IMR-90 (cell line): ENCODE data around the gene FZD7. TPM values are rescaled to one million over a fixed set of nuclear protein-coding genes. Genes with fewer than 3 reads are reported as not detected.

Experiments
- ATAC-seq: fragments of 200-7000 bp; cut with Tn5 transposase; 2 replicates; pipeline ENCODE4 v1.9.1; 2020; ENCODE audit warnings: low read depth, mild to moderate bottlenecking, moderate library complexity
- BruUV-seq: library from RNA; stranded (reverse); fragments of 400-500 nt; replicated peaks from 2 replicates; lab custom pipeline; 2021; lab: Mats Ljungman, UMichigan
- CTCF ChIA-PET: fragments of 300-600 bp; formaldehyde crosslinking; extraction: SDS; loops from one replicate; lab custom pipeline; 2021; ENCODE audit warnings: antibody characterized with exemption; lab: Yijun Ruan, JAX
- POLR2A ChIA-PET: fragments of 300-600 bp; sonication (Branson Sonifier 250); formaldehyde crosslinking; loops from one replicate; lab custom pipeline; 2022; ENCODE audit warnings: antibody characterized with exemption; ENCODE audit not compliant: unreplicated experiment; lab: Charles Lee
- DNase-seq: peaks from one replicate; pipeline ENCODE4 v3.0.0; 2013
- H2AFZ ChIP-seq: replicated peaks from 2 replicates; pipeline ENCODE3; 2013; ENCODE audit warnings: low read length, mild to moderate bottlenecking; ENCODE audit not compliant: poor library complexity
- H2AK5ac ChIP-seq: 2 replicates; pipeline ENCODE4 v1.6.1; 2013; ENCODE audit warnings: low read depth, low read length, inconsistent platforms
- H2AK9ac ChIP-seq: replicated peaks from 2 replicates; pipeline ENCODE3; 2013; ENCODE audit warnings: mild to moderate bottlenecking, low read depth, low read length, moderate library complexity; ENCODE audit not compliant: poor library complexity
- H2BK120ac ChIP-seq: 2 replicates; pipeline ENCODE4 v1.6.1; 2013; ENCODE audit warnings: low read depth, low read length, inconsistent platforms
- H2BK15ac ChIP-seq: 3 replicates; pipeline ENCODE4 v1.6.1; 2013; ENCODE audit warnings: low read depth, low read length, inconsistent platforms
- H2BK20ac ChIP-seq: 2 replicates; pipeline ENCODE4 v1.6.1; 2013; ENCODE audit warnings: low read depth, mild to moderate bottlenecking, inconsistent platforms, low read length, moderate library complexity
- H2BK5ac ChIP-seq: 2 replicates; pipeline ENCODE4 v1.6.1; 2013; ENCODE audit warnings: mild to moderate bottlenecking, low read depth, low read length, inconsistent platforms; ENCODE audit not compliant: poor library complexity, severe bottlenecking
- H3K14ac ChIP-seq: replicated peaks from 2 replicates; pipeline ENCODE4 v1.6.1; 2013; ENCODE audit warnings: low read depth, low read length, inconsistent platforms
- H3K18ac ChIP-seq: 2 replicates; pipeline ENCODE4 v1.6.1; 2013; ENCODE audit warnings: low read depth, low read length, control low read depth
- H3K23ac ChIP-seq: 2 replicates; pipeline ENCODE4 v1.6.1; 2013; ENCODE audit warnings: low read depth, low read length, inconsistent platforms
- H3K27ac ChIP-seq: 2 replicates; pipeline ENCODE4 v1.5.1; 2013; ENCODE audit warnings: mild to moderate bottlenecking, control low read depth, low read length; ENCODE audit not compliant: insufficient read depth
- H3K27me3 ChIP-seq: 2 replicates; pipeline ENCODE4 v1.6.1; 2013; ENCODE audit warnings: low read length; ENCODE audit not compliant: control insufficient read depth, insufficient read depth
- H3K36me3 ChIP-seq: 2 replicates; pipeline ENCODE4 v1.6.1; 2013; ENCODE audit warnings: low read length, mixed read lengths; ENCODE audit not compliant: control insufficient read depth, insufficient read depth
- H3K4ac ChIP-seq: 2 replicates; pipeline ENCODE4 v1.6.1; 2013; ENCODE audit warnings: low read depth, low read length, inconsistent platforms
- H3K4me1 ChIP-seq: 2 replicates; pipeline ENCODE4 v1.6.1; 2013; ENCODE audit warnings: low read length, mixed read lengths; ENCODE audit not compliant: control insufficient read depth, insufficient read depth
- H3K4me2 ChIP-seq: 2 replicates; pipeline ENCODE4 v1.6.1; 2013; ENCODE audit warnings: low read depth, mild to moderate bottlenecking, control low read depth, low read length, moderate library complexity
- H3K4me3 ChIP-seq: 2 replicates; pipeline ENCODE4 v1.5.1; 2013; ENCODE audit warnings: low read depth, mild to moderate bottlenecking, control low read depth, low read length, moderate library complexity; ENCODE audit not compliant: insufficient read depth
- H3K56ac ChIP-seq: 2 replicates; pipeline ENCODE4 v1.6.1; 2013; ENCODE audit warnings: low read length, inconsistent platforms; ENCODE audit not compliant: insufficient read depth; ENCODE audit errors: extremely low read depth
- H3K79me1 ChIP-seq, 2 experiments: 2 replicates each; pipeline ENCODE4 v1.6.1; 2013; ENCODE audit warnings: low read length in 2 of 2, inconsistent platforms in 1 of 2, low read depth in 1 of 2
- H3K9ac ChIP-seq: 2 replicates; pipeline ENCODE4 v1.6.1; 2013; ENCODE audit warnings: low read depth, low read length, control low read depth
- H3K9me1 ChIP-seq: 2 replicates; pipeline ENCODE4 v1.6.1; 2013; ENCODE audit warnings: low read length, inconsistent platforms; ENCODE audit not compliant: insufficient read depth
- H3K9me3 ChIP-seq: 2 replicates; pipeline ENCODE4 v1.6.1; 2013; ENCODE audit warnings: low read length; ENCODE audit not compliant: control insufficient read depth, insufficient read depth
- H4K20me1 ChIP-seq: 2 replicates; pipeline ENCODE4 v1.6.1; 2013; ENCODE audit warnings: low read length, inconsistent platforms; ENCODE audit not compliant: insufficient read depth
- H4K5ac ChIP-seq: 2 replicates; pipeline ENCODE4 v1.6.1; 2013; ENCODE audit warnings: mild to moderate bottlenecking, low read depth, low read length, control low read depth
- H4K8ac ChIP-seq, 2 experiments: 2 replicates each; pipeline ENCODE4 v1.6.1; 2013; ENCODE audit warnings: low read depth in 2 of 2, low read length in 2 of 2, control low read depth in 1 of 2, inconsistent platforms in 1 of 2
- H4K91ac ChIP-seq: 2 replicates; pipeline ENCODE4 v1.6.1; 2013; ENCODE audit warnings: low read depth, low read length, inconsistent platforms; ENCODE audit not compliant: insufficient read depth
- RFX5 ChIP-seq: IDR thresholded peaks from 2 replicates; pipeline ENCODE4 v1.8.0; 2012; ENCODE audit warnings: low read depth, mild to moderate bottlenecking, low read length, moderate library complexity
- WGBS, 2 experiments: methylation state at CpG; one replicate each; pipeline versions ENCODE4 v1.1.5 to v1.1.7; 2013; ENCODE audit warnings: missing lambda C conversion rate in 2 of 2; ENCODE audit not compliant: insufficient read length in 1 of 2; ENCODE audit errors: extremely low coverage in 2 of 2; 5-methylcytosine and 5-hydroxymethylcytosine counted together
- dilution Hi-C: fragments of 300-500 bp; cut with HindIII; formaldehyde crosslinking; loops from one replicate; pipeline ENCODE4 v1.14.3; 2018; ENCODE audit warnings: low sequenced_read_pairs; ENCODE audit not compliant: unreplicated experiment
- in situ Hi-C: fragments of 300-500 bp; cut with MboI; formaldehyde crosslinking; loops from 3 replicates; pipeline ENCODE4 v1.14.3; 2019; ENCODE audit warnings: low sequenced_read_pairs, inconsistent platforms, mixed read lengths
- intact Hi-C: fragments of 100-400 bp; cut with micrococcal nuclease; formaldehyde crosslinking; loops from 2 replicates; pipeline ENCODE4 v1.10.0; 2022
- polyA plus RNA-seq, 3 experiments: library from polyadenylated mRNA; depleted of rRNA; stranded (reverse); fragments of >200 nt; gene quantifications; 2 replicates each; pipeline ENCODE4 v1.2.3, GENCODE V29; 2012; ENCODE audit warnings: low replicate concordance in 1 of 3
- total RNA-seq: library from RNA; depleted of rRNA; stranded (reverse); fragments of >200 nt; gene quantifications from 2 replicates; pipeline ENCODE4 v1.2.3, GENCODE V29; 2012

Gene FZD7
- total and polyA plus RNA-seq, 2 of the 4 experiments (the other 2 are of a cell fraction) = 62.4 to 90.9 TPM

GRCh38 chr2:202001826-202002225 is 31.8 kb upstream of the FZD7 start:
- Histone ChIP-seq H3K23ac (no peak overlapping the region), H4K20me1 (no peaks in the 10 kb centered on the region), H3K4ac (no peak overlapping the region), H3K4me2 (no peak overlapping the region), H2AFZ (no peak overlapping the region), H2AK5ac (no peak overlapping the region), H2BK120ac (no peak overlapping the region), H3K56ac (no peak overlapping the region), H3K4me3 (no peak overlapping the region), H3K27me3 (no peaks in the 10 kb centered on the region), H2AK9ac (no peak overlapping the region), H4K5ac (no peak overlapping the region), H3K9me1 (no peaks in the 10 kb centered on the region), H3K79me1 (no peaks in the 10 kb centered on the region), H4K91ac (no peak overlapping the region), H3K9ac (no peak overlapping the region), H2BK15ac (no peak overlapping the region), H3K14ac (no peak overlapping the region), H2BK5ac (no peak overlapping the region), H3K27ac (no peak overlapping the region), H3K4me1 (peaks cover 10% of the 10 kb centered on the region), H4K8ac (no peak overlapping the region), H3K9me3 (no peaks in the 10 kb centered on the region), H2BK20ac (no peak overlapping the region), H3K18ac (no peak overlapping the region), H3K36me3 (no peaks in the 10 kb centered on the region)
- WGBS, 2 experiments = no CpG with 5 or more reads among the region's 2 CpGs
- POLR2A ChIA-PET = no interaction called here
- dilution Hi-C loops (no loop called here), in situ Hi-C loops (no loop called here), intact Hi-C loops (no loop called here)
- BruUV-seq = no TSS peak
- CTCF ChIA-PET = no interaction called here
- no peak for TF ChIP-seq RFX5
- no peak for ATAC-seq
- no peak for DNase-seq
